IMR-90 (cell line): ENCODE results near the gene DEDD2.

Experiments
- BHLHE40 ChIP-seq: fragments of 150-350 bp; IDR thresholded peaks from 2 replicates; pipeline ENCODE4 v1.6.1; 2016; ENCODE audit warnings: mild to moderate bottlenecking, low read depth, low read length
- CEBPB ChIP-seq: IDR thresholded peaks from 2 replicates; pipeline ENCODE4 v1.6.1; 2012; ENCODE audit warnings: low read depth, low read length, improper control_type of control experiment
- CTCF ChIP-seq: conservative IDR thresholded peaks from 2 replicates; pipeline ENCODE4 v1.5.1; 2012; ENCODE audit warnings: mild to moderate bottlenecking, low read depth, low read length, improper control_type of control experiment
- MAFK ChIP-seq: IDR thresholded peaks from 2 replicates; pipeline ENCODE4 v1.6.1; 2012; ENCODE audit warnings: low read depth, low read length, improper control_type of control experiment
- MAZ ChIP-seq: IDR thresholded peaks from 2 replicates; pipeline ENCODE4 v1.6.1; 2012; ENCODE audit warnings: low read depth, mild to moderate bottlenecking, low read length, improper control_type of control experiment, moderate library complexity, borderline replicate concordance
- MXI1 ChIP-seq: IDR thresholded peaks from 2 replicates; pipeline ENCODE4 v1.6.1; 2012; ENCODE audit warnings: low read depth, mild to moderate bottlenecking, low read length, moderate library complexity, borderline replicate concordance
- POLR2A ChIP-seq: IDR thresholded peaks from 2 replicates; pipeline ENCODE4 v1.6.1; 2012; ENCODE audit warnings: mild to moderate bottlenecking, low read depth, low read length
- RAD21 ChIP-seq: IDR thresholded peaks from 2 replicates; pipeline ENCODE4 v1.6.1; 2012; ENCODE audit warnings: low read length, improper control_type of control experiment
- RFX5 ChIP-seq: IDR thresholded peaks from 2 replicates; pipeline ENCODE4 v1.8.0; 2012; ENCODE audit warnings: low read depth, mild to moderate bottlenecking, low read length, moderate library complexity
- SMC3 ChIP-seq: fragments of 150-350 bp; IDR thresholded peaks from 2 replicates; pipeline ENCODE4 v1.6.1; 2016; ENCODE audit warnings: low read depth, mild to moderate bottlenecking, antibody characterized with exemption, low read length, moderate library complexity
- TF ChIP-seq, protein P1 (sequence below): fragments of 150-350 bp; IDR thresholded peaks from 2 replicates; pipeline ENCODE4 v1.6.1; 2017; ENCODE audit warnings: mild to moderate bottlenecking, antibody characterized with exemption, low read length, low read depth

DNA sequence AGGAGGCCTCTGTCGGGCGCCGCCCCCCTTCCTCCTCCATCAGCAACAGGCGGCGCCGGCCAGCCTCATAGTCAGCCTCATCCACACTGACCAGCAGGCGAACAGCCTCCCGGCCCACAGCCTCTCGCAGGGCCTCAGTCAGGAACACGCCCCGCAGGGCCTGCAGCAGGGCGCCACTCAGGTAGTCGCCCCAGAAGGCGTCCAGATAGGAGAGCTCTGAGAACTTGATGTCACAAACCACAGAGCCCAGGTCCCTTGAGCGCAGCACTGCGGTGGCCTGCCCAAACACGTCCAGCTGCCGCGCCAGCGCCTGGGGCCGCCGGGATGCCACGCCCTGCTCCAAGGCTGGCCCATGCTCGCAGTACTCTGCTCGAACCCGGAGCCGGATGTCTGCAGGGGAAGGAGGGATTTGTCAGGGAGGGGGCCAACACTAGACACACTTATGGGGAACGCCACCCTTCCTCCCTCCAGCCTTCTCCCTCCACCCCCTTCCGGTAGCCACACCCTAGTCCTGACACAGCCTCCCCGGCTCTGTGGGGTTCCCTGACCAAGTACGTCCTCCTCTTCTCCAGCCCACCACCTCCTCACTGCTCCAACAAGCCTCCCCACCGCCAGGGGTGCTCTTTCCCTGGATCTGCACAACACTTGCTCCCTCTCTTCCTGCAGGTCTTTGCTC lies 17.9 kb downstream of the DEDD2 start:
- TF ChIP-seq CTCF (no peak), SMC3 (no peak), MXI1 (no peak), RAD21 (no peak), CEBPB (no peak), MAZ (no peak), POLR2A (no peak), RFX5 (no peak), MAFK (no peak), BHLHE40 (no peak)
- TF ChIP-seq, protein P1, sequence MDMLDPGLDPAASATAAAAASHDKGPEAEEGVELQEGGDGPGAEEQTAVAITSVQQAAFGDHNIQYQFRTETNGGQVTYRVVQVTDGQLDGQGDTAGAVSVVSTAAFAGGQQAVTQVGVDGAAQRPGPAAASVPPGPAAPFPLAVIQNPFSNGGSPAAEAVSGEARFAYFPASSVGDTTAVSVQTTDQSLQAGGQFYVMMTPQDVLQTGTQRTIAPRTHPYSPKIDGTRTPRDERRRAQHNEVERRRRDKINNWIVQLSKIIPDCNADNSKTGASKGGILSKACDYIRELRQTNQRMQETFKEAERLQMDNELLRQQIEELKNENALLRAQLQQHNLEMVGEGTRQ, result no peak
